Glomerular visceral epithelial cell (primary cell): ENCODE results near the gene NFYC.

Experiments used
- DNase-seq: peaks from one replicate; pipeline ENCODE4 v3.0.0-alpha.2; 2016; ENCODE audit errors: extremely low spot score

NFYC gene

GRCh38 chr1:40758578-40759343 lies 67.3 kb downstream of the NFYC start:
- no peak for DNase-seq

DNA sequence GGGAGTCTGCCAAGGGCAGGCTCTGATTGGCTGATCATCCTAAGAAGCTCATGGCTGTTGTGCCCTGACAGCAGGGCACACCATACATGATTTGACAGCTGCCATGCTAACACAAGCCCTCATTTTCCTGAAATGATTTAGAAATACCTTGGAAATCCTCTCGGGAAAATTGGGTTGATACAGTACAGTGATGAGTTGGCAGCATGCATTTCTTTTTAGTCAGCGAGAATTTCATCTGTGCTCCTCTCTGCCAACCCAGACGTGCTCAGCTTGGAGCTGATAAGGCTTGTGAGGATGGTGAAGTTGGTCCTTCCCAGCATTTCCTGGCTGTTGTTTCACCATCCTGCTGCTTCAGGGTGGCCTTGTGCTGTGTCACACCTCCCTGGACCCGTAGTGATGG lies 69.5 kb downstream of the NFYC start:
- DNase-seq = no peak

DNA sequence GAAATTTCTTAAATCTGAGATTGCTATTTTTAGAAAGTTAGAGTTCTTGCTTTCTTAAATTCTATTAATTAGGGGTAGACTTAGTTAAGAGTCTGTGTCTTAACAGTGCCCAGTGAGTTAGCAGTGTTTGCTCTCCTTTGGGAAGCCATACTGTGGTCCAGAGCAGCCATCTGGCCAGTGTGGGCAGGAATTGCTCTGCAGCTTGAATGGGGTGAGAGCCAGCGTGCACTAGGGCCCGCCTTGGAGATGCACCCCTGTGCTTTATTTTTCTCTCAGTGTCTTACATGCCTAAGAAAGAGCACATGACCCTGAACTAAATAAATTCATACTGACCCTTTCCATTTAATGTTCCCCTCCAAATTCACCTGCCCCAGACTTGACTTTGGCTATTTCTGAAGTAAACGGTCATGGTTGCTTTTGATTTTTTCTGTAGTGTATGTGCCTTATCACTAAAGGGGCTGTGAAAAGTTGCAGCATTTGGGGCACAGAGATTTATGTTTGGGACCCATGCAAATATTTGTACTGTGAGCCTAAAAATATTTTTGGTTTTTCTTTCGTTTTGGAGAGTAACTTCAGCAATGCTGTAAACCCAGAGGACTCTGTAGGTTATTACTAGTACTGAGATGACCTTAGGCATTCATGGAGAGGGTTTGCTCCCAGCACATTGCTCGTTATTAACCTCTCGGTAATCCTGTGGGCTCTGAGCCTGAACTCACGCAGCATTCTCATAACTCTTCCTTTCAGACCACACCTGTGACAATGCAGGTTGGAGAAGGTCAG lies 70.8 kb downstream of the NFYC start:
- no peak for DNase-seq

DNA sequence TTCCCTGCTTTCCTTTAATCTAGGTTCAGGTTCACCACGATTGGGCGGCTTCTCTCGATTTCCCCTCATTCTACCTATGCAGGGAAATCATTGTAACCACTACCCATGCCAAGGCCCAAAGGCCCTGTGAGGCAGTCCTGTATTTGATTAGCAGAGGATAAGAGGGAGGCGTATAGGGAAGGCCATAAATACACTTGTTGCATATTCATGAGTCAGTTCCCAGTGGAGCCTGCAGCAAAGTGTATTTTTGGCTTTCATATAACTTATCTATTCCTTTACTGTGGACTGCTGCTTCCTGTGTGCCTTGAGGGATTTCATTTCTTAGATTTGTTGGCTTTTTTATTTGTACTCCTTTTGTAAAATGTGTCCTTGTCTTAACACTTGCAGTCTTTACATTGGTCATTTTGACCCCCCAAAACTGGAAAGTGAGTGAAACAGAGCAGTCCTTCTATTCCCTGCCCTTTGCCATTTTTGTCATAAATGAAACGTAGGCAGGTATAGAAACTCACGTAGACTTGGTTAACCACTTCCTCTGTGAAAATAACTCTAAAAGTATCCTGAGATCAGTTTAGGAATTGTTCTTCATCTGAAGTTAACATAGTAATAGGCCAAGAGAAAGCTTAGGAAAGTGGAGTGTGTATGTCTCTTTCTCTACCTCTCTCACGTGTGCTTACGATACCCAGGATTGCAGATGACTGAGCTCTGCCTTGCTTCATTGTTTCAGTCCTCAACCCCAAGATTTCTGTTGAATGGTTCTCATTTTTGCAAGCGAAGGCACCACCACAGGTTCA lies 72.4 kb downstream of the NFYC start:
- no peak for DNase-seq

DNA sequence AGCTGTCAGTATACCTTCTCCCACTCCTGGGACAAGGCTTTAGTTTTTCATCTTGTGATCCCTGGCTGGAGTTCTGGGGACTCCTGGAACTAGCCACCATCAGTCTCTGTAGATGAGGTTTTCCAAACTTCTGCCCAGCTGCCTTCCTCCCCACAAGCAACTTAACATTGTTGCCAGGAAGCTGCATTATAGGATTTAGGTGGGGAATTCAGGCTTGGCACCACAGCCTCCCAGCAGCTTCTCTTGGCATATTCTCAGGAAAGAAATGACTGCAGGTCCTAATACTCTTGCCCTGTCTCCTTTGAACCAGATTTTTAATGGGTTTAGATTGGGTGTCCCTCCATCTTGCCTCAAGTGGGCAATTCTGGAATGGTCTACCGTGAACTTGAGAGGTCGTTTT lies 73.5 kb downstream of the NFYC start:
- DNase-seq = no peak

- DNase-seq = no peak
Measured at GRCh38 chr1:40766017-40766416, 74.5 kb downstream of the NFYC start.

DNA sequence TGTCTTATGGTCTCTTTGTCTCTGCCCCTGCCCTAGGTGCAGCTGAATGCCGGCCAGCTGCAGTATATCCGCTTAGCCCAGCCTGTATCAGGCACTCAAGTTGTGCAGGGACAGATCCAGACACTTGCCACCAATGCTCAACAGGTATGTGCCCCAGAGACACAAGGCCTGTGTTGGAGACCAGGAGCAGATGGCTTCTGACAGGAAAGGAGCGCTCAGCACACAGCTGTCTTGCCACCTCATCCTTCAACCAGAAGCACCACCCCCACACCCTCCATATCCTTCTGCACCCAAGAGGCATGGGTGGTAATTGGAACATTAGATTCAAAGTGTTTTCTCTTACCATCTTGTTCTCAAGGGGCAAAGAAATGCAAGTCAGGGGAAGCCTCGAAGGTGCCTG lies 75.1 kb downstream of the NFYC start:
- no peak for DNase-seq

DNA sequence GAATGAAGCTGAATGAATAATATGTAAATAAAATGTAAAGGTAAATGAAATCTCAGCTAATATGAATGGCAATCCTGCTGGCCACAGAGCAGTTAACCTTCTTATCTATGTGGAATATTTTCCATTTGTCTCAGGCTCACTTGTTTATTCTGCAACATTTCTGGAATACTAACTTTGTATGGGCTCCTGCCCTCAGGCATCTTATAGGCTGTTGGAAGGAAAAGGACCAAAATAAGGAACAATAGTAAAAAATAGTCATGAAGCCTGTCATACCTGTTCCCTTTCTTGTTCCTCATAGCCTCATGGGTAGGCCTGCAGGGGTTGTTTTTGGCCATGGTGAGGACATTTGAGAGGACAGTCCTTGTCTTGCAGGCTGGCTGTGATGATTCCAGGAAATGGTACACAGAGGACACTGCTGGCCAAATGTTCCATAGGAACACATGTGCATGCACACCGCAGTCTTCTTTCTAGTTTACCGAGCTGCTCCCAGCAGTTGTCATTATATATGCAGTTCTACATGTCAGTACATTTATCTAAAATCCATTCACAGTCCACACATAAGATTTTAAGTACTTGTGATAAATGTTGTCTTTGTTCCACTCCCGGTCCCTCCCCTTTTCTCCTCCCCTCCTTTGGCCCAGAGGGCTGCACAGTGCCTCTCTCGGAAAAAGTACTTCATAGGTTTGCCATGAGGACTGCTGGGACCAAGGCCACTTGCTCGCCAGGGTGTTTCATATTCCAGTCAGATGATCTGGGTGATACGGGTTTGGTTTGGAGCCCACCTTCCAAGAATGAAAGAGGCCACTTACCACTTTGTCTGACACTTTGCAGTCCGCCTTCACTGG lies 76.9 kb downstream of the NFYC start:
- no peak for DNase-seq

- no peak for DNase-seq
Measured at GRCh38 chr1:40769815-40770214, 78.3 kb downstream of the NFYC start.

GRCh38 chr1:40770296-40771070 lies 79.0 kb downstream of the NFYC start:
- DNase-seq = no peak

DNA sequence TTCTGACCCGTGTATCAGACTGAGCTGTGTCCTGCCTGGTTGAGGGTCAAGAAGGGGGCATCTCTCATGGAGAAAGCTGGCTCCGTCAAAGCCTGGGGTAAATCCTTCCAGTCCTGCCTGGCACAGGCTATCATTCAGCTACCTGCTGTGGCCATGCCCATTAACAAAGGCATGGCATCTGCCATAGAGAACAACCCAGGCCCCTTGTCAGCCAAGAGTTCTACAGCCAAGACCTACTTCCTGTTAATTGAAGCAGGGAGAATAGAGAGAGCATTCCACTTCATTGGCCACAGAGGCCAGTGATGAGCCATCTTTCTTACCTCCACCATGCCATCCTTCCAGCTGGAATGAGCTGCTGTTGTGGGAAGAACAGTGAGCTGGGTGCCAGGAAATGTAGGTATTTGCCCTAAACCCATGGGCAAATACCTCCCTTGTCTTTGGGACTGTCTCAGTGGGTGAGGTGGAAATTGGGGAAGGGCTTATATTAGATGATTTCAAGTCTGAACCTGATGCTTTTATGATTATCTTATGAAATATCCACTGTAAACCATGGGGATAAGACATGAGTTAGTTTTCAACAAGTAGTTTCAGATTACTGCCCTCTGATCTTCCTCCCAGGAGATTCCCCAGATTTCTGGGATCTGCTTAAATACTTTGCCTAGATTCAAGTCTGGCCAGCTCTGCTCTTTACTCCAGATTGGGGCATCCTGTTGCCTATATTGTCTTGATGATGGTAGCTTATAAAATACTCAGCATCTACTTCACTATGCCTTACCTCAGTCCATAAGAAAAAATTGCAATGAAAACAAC lies 80.8 kb downstream of the NFYC start:
- DNase-seq = no peak

DNA sequence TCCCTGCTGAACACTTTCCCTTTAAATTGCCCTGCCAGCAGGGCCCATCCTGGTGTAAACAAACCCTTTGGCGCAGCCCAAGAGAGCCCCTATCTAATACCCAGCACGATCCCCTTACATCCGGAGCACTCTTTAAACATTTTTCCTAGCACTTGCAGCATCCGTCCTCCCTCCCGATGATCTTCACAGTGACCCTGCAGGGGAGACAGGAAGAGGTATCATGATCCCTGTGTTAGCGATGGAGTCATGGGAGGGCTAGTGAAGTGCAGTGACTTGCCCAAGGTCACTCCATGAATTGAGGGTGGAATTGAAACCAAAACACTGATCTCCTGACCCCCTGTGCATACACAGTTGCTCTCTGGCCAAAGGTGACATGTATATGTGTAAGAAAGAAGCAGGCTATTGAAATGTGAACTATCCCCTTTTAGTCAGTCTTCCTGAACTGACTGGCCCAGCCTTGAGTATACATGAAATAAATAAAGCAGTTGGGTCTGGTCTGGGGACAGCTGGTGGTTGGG lies 82.3 kb downstream of the NFYC start:
- no peak for DNase-seq

GRCh38 chr1:40774266-40774998 lies 82.9 kb downstream of the NFYC start:
- peak; percentile 47 for DNase-seq

DNA sequence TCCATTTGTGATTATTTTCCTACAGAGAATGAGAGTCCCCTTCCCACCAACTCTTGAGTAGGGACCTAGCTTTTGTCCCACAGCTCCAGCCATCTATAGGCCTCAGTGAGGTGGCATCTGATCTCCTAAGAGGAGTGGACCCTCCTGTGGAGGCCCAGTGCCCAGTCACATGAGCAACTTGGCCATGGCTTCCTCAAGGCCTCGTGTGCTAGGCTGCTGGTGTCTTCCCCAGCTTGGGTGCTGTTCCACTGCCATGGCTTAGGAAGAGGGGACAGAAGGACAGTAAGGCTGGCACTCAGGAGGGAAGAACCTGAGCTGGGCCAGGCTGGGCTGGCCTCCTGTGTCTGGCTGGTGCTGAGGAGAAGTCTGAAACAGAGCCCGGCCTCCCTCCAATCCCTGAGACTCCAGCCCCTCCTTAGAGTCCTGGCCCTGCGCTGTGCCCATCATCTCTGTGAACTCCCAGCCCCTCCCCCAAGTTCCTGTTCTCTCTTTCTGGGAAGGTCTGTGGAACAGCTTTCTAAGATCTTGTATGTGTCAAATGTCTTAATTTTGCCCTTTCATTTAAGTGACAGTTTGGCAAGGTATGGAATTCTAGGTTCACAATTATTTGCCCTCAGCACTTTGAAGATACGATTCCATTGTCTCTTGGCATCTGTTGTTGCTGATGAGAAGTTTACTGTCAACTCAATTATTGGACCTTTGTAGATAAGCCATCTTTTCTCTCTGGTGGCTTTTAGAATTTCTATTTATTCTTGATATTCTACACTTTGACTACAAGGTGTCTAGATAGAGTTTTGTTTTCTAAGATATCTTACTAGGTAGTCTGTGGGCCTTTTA lies 85.0 kb downstream of the NFYC start:
- no peak for DNase-seq

DNA sequence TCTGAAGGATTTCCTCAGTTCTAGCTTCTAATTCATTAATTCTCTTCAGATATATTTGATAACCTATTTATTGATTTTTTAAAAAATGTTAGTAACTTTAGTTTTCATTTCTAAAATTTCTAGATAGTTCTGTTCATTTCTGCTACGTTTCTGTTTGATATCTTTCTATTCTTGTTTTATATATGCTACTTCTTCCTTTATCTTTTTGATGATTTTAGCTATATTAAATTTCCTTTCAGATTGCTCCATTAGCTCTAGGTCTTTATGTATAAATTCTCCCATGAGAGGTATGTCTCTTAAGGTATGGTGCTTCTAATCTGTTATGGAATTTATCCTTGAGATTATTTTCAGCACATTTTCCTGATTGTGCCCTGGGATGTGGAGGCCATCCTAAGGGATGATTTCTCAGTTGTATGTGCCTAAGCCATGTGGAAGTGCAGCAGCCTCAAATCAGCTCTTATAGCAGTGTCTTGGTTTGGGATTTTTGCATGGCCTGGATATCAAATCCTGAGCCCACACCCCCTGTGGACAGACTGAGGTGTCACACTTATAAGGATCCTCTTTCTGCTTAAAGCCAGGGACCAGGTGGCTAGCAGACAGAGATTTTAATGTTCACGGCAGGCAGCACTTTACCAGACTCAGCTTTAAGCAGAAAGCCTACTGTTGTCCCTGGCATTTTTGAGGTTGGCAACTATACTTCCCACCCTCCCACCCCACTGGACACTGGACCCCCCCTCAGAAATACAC lies 85.9 kb downstream of the NFYC start:
- no peak for DNase-seq

GRCh38 chr1:40780678-40781607 lies 89.4 kb downstream of the NFYC start:
- DNase-seq = peak; percentile 57
